ENCODE measurements around the gene THAP7. TPM values are rescaled to one million over a fixed set of nuclear protein-coding genes. Genes with fewer than 3 reads are reported as not detected.

THAP7 gene
- total and polyA plus RNA-seq, 2 experiments from 2014 or later: 21.8 to 25.9 TPM

DNA sequence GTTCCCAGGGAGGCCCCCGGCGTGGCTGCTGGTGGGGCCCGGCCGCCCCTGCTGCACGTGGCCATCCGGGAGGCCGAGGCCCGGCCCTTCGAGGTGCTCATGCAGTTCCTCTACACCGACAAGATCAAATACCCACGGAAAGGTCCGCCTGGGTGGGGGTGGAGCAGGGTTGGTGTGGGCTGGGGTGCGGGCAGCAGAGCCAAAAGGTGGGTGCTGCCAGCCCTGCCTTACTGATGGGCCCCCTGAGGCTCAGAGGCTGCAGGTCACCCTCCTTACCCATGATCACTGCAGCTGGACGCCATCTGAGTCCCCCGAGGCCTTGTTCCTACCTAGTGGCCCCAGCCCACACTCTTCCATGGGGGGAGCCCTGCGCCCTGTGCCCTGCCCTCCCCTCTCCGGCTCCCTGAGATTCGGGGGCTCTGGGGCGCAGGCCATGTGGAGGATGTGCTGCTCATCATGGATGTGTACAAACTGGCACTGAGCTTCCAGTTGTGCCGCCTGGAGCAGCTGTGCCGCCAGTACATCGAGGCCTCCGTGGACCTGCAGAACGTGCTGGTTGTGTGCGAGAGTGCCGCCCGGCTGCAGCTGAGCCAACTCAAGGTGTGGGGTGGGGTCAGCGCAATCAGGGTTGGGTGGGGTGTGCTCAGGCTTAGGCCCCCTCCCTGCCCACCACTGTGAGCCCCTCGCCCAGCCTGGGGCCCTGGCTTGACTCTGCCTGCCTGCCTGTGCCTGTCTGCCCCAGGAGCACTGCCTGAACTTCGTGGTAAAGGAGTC, 7.6 kb downstream of the THAP7 start (continued):
- TF ChIP-seq, protein P1, sequence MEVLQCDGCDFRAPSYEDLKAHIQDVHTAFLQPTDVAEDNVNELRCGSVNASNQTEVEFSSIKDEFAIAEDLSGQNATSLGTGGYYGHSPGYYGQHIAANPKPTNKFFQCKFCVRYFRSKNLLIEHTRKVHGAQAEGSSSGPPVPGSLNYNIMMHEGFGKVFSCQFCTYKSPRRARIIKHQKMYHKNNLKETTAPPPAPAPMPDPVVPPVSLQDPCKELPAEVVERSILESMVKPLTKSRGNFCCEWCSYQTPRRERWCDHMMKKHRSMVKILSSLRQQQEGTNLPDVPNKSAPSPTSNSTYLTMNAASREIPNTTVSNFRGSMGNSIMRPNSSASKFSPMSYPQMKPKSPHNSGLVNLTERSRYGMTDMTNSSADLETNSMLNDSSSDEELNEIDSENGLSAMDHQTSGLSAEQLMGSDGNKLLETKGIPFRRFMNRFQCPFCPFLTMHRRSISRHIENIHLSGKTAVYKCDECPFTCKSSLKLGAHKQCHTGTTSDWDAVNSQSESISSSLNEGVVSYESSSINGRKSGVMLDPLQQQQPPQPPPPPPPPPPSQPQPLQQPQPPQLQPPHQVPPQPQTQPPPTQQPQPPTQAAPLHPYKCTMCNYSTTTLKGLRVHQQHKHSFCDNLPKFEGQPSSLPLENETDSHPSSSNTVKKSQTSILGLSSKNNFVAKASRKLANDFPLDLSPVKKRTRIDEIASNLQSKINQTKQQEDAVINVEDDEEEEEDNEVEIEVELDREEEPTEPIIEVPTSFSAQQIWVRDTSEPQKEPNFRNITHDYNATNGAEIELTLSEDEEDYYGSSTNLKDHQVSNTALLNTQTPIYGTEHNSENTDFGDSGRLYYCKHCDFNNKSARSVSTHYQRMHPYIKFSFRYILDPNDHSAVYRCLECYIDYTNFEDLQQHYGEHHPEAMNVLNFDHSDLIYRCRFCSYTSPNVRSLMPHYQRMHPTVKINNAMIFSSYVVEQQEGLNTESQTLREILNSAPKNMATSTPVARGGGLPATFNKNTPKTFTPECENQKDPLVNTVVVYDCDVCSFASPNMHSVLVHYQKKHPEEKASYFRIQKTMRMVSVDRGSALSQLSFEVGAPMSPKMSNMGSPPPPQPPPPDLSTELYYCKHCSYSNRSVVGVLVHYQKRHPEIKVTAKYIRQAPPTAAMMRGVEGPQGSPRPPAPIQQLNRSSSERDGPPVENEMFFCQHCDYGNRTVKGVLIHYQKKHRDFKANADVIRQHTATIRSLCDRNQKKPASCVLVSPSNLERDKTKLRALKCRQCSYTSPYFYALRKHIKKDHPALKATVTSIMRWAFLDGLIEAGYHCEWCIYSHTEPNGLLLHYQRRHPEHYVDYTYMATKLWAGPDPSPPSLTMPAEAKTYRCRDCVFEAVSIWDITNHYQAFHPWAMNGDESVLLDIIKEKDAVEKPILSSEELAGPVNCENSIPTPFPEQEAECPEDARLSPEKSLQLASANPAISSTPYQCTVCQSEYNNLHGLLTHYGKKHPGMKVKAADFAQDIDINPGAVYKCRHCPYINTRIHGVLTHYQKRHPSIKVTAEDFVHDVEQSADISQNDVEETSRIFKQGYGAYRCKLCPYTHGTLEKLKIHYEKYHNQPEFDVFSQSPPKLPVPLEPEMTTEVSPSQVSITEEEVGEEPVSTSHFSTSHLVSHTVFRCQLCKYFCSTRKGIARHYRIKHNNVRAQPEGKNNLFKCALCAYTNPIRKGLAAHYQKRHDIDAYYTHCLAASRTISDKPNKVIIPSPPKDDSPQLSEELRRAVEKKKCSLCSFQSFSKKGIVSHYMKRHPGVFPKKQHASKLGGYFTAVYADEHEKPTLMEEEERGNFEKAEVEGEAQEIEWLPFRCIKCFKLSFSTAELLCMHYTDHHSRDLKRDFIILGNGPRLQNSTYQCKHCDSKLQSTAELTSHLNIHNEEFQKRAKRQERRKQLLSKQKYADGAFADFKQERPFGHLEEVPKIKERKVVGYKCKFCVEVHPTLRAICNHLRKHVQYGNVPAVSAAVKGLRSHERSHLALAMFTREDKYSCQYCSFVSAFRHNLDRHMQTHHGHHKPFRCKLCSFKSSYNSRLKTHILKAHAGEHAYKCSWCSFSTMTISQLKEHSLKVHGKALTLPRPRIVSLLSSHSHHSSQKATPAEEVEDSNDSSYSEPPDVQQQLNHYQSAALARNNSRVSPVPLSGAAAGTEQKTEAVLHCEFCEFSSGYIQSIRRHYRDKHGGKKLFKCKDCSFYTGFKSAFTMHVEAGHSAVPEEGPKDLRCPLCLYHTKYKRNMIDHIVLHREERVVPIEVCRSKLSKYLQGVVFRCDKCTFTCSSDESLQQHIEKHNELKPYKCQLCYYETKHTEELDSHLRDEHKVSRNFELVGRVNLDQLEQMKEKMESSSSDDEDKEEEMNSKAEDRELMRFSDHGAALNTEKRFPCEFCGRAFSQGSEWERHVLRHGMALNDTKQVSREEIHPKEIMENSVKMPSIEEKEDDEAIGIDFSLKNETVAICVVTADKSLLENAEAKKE (CRISPR knock-in tag; IDR thresholded peaks at IDR 0.05): no peak

DNA sequence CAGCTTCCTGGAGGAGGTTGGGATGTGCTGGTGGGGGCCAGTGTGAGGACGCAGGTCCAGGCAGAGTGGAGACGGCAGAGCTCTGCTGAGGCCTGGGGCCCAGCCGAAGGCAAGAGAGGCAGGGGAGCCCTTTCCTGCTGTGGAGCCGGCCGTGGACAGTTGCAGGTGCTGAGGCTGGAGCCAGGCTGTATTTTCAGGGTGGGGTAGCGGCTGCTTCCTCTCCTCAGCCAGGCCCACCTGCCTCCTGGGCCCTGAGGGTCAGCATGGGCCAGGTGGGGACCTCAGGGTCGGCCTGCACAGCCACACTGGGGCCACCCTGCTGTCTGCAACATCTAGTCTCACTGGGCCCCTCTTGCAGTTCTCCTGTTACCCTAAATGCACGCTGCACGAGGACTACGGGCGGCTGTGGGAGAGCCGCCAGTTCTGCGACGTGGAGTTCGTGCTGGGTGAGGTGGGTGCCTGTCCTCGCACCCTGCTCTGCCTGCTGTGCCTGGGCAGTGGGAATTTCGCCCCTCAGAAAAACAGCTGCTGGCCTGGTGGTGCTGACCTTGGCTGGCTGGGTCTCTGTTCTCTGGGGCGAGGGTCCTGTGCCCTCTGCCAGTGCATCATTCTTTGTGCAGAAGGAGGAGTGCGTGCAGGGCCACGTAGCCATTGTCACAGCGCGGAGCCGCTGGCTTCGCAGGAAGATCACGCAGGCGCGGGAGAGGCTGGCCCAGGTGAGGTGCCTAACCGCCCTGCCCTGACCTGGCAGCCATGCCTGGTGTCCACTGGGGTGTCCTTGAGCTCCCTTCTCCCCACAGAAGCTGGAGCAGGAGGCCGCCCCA, 8.4 kb downstream of the THAP7 start:
- Mint-ChIP-seq H3K9me3 (no peaks in the 10 kb centered on the region), H3K4me1 (no peaks in the 10 kb centered on the region; the same call in 2 of the 3 replicates), H3K27me3 (ENCODE audit: insufficient read depth, low read depth, poor library complexity) (peaks cover 7% of the 10 kb centered on the region), H3K4me3 (no peak overlapping the region), H3K36me3 (ENCODE audit: low read depth) (peaks cover 14% of the 10 kb centered on the region; the same call in 2 of the 3 replicates), H3K27ac (no peak overlapping the region)
- Histone ChIP-seq H2AFZ (no peak overlapping the region), H3K9me2 (ENCODE audit: insufficient read depth) (no peaks in the 10 kb centered on the region), H3K4me1 (ENCODE audit: insufficient read depth) (no peaks in the 10 kb centered on the region), H4K20me1 (replicated peaks; ENCODE audit: insufficient read depth) (no peaks in the 10 kb centered on the region), H3K27me3 (ENCODE audit: insufficient read depth) (no peaks in the 10 kb centered on the region), H3K4me2 (no peak overlapping the region), H3K4me3 (no peak overlapping the region), H3F3A (replicated peaks; ENCODE audit: low read depth) (no peaks in the 10 kb centered on the region), H3K36me3 (ENCODE audit: insufficient read depth) (no peaks in the 10 kb centered on the region), H3K27ac (ENCODE audit: low read depth) (no peak overlapping the region), H3K79me2 (replicated peaks; ENCODE audit: insufficient read depth) (no peaks in the 10 kb centered on the region)
- DNase-seq (ENCODE audit: low spot score) (no peak), ATAC-seq (no peak)
- TF ChIP-seq JUNB (IDR thresholded peaks at IDR 0.05; ENCODE audit: unreplicated experiment) (no peak), ZNF114 (CRISPR knock-in tag; IDR thresholded peaks at IDR 0.05) (no peak)
- TF ChIP-seq, protein P2, sequence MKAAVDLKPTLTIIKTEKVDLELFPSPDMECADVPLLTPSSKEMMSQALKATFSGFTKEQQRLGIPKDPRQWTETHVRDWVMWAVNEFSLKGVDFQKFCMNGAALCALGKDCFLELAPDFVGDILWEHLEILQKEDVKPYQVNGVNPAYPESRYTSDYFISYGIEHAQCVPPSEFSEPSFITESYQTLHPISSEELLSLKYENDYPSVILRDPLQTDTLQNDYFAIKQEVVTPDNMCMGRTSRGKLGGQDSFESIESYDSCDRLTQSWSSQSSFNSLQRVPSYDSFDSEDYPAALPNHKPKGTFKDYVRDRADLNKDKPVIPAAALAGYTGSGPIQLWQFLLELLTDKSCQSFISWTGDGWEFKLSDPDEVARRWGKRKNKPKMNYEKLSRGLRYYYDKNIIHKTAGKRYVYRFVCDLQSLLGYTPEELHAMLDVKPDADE (IDR thresholded peaks at IDR 0.05): no peak
- TF ChIP-seq, protein P3, sequence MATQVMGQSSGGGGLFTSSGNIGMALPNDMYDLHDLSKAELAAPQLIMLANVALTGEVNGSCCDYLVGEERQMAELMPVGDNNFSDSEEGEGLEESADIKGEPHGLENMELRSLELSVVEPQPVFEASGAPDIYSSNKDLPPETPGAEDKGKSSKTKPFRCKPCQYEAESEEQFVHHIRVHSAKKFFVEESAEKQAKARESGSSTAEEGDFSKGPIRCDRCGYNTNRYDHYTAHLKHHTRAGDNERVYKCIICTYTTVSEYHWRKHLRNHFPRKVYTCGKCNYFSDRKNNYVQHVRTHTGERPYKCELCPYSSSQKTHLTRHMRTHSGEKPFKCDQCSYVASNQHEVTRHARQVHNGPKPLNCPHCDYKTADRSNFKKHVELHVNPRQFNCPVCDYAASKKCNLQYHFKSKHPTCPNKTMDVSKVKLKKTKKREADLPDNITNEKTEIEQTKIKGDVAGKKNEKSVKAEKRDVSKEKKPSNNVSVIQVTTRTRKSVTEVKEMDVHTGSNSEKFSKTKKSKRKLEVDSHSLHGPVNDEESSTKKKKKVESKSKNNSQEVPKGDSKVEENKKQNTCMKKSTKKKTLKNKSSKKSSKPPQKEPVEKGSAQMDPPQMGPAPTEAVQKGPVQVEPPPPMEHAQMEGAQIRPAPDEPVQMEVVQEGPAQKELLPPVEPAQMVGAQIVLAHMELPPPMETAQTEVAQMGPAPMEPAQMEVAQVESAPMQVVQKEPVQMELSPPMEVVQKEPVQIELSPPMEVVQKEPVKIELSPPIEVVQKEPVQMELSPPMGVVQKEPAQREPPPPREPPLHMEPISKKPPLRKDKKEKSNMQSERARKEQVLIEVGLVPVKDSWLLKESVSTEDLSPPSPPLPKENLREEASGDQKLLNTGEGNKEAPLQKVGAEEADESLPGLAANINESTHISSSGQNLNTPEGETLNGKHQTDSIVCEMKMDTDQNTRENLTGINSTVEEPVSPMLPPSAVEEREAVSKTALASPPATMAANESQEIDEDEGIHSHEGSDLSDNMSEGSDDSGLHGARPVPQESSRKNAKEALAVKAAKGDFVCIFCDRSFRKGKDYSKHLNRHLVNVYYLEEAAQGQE (IDR thresholded peaks at IDR 0.05; ENCODE audit: unreplicated experiment): no peak
- TF ChIP-seq, protein P4, sequence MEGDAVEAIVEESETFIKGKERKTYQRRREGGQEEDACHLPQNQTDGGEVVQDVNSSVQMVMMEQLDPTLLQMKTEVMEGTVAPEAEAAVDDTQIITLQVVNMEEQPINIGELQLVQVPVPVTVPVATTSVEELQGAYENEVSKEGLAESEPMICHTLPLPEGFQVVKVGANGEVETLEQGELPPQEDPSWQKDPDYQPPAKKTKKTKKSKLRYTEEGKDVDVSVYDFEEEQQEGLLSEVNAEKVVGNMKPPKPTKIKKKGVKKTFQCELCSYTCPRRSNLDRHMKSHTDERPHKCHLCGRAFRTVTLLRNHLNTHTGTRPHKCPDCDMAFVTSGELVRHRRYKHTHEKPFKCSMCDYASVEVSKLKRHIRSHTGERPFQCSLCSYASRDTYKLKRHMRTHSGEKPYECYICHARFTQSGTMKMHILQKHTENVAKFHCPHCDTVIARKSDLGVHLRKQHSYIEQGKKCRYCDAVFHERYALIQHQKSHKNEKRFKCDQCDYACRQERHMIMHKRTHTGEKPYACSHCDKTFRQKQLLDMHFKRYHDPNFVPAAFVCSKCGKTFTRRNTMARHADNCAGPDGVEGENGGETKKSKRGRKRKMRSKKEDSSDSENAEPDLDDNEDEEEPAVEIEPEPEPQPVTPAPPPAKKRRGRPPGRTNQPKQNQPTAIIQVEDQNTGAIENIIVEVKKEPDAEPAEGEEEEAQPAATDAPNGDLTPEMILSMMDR (conservative IDR thresholded peaks at IDR 0.05; ENCODE audit: low read depth in 2 of 2): no peak
